Astrocyte (in vitro differentiated cells and primary cell): ENCODE data around the gene HIPK2.

Experiments used
- CTCF ChIP-seq: IDR thresholded peaks from 2 replicates; pipeline ENCODE4 v1.5.1; 2011; ENCODE audit warnings: low read depth, mild to moderate bottlenecking, inconsistent platforms, low read length, moderate library complexity; ENCODE audit not compliant: insufficient read depth
- EZH2 ChIP-seq: IDR thresholded peaks from 2 replicates; pipeline ENCODE4 v1.6.1; 2012; ENCODE audit warnings: mild to moderate bottlenecking, low read length, inconsistent platforms; ENCODE audit not compliant: insufficient read depth

DNA sequence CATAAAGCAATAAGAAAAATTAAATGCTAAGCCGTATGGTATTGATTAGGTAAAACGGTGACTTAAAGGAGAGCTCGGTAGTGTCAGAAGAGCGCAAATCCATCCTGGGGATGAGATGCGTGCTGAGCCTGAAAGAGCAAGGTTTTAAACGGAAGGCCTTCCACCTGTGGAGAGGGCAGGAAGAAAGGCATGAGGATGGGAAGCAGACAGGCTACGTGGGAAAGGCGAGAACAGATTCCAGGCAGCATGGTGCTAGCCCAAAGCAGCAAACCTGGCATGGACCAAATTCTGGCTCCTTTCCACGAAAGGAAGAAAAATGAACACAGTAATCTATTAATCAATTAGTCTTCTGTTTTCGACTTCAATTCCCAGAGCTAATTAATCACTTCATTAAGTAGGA, 103.5 kb downstream of the HIPK2 start:
- TF ChIP-seq CTCF = no peak
- no peak for TF ChIP-seq EZH2
